ENCODE measurements around the gene ZNF212. TPM values are rescaled to one million over a fixed set of nuclear protein-coding genes. Genes with fewer than 3 reads are reported as not detected.

ZNF212 gene
- total RNA-seq, 4 donors from 2014 or later = 4.8 to 8.8 (median 7.4) TPM

- WGBS = 92% methylated on average over 6 of the region's 6 CpGs
- Histone ChIP-seq H3K27ac (replicated peaks in 1 of 4) (no peak overlapping the region), H3K4me3 (no peak overlapping the region), H3K9me3 (no peaks in the 10 kb centered on the region), H3K27me3 (no peaks in the 10 kb centered on the region), H3K36me3 (peaks cover 45 to 66% (median 64%) of the 10 kb centered on the region in 4 donors), H3K4me1 (peaks cover 22 to 34% (median 30%) of the 10 kb centered on the region in 4 donors)
- TF ChIP-seq POLR2A (IDR thresholded peaks at IDR 0.05; ENCODE audit: low read depth) (no peak), EP300 (IDR thresholded peaks at IDR 0.05) (no peak), POLR2AphosphoS5 (IDR thresholded peaks at IDR 0.05) (no peak), CTCF (IDR thresholded peaks at IDR 0.05) (no peak)
- intact Hi-C loops (cut with DNase I) = loop anchor here (5.0 kb wide), 1 partner anchor 52 kb away; the partner anchor contains the start of gene ZNF398
- DNase-seq (ENCODE audit: extremely low spot score) = no peak
These were observed 40.0 kb upstream of the ZNF212 start for GRCh38 chr7:149199234-149199995.

DNA sequence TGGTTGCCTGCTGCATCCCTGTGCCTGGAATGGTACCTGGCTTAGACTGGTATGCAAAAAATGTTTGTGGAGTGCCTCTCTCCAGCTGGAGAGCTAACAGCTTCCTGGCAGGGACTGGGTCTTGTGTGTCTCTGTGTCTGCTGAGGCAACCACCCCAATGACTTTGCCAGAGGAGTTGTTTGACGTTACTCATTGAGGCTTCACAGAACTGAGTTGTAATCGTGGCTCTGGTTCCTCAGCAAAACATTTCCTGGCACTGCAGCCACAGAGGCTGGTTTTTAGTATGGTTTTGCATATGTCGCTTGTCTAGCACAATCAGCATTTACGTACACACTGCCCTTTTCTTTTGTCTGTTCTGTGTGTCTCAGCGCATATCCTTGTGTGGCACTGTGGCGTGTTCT is 36.6 kb upstream of the ZNF212 start:
- TF ChIP-seq POLR2AphosphoS5 (IDR thresholded peaks at IDR 0.05) = no peak
- TF ChIP-seq CTCF (IDR thresholded peaks at IDR 0.05) = no peak
- TF ChIP-seq POLR2A (IDR thresholded peaks at IDR 0.05; ENCODE audit: low read depth) = no peak
- TF ChIP-seq EP300 (IDR thresholded peaks at IDR 0.05) = no peak
- Histone ChIP-seq H3K27ac (replicated peaks in 1 of 4) (no peak overlapping the region), H3K4me3 (no peak overlapping the region), H3K9me3 (no peaks in the 10 kb centered on the region), H3K27me3 (no peaks in the 10 kb centered on the region), H3K4me1 (peaks cover 2 to 11% (median 6%) of the 10 kb centered on the region in 4 donors), H3K36me3 (peaks cover 56 to 100% (median 93%) of the 10 kb centered on the region in 4 donors)
- intact Hi-C loops (cut with DNase I) = no loop called here
- 100% methylated on average over 5 of the region's 6 CpGs for WGBS
- no peak for DNase-seq (ENCODE audit: extremely low spot score)

DNA sequence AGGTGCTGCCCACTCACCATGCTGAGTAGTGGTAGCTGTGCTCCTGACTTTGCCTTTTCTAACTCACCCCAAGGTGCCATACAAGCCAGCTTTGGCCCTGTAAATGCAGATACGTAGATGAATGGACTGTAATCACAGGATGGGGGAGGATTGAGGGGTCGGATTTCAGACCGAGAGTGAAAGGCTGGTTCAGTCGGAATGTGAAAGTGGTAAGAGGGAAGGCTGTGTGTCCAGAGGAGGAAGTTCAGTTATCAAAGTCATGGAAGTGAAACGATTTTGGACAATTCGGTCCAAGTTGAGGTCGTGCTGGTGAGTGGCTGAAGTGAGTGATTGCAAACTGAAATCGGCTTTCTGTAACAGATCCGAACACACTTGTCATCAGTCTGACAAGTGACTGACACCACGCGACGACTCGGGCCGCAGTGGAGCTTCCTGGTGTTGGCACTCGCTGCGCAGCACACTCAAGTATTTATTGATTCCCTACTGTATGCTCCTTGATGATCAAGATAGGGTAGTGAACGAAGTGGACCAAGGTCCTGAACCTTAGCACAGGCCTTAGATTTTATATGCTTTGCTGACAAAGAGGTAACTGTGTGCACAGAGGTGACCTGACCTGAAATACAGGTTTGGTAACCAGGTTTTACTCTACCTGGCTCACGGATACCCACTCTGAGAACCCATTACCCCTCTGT is 33.6 kb upstream of the ZNF212 start:
- Histone ChIP-seq H3K27me3 (no peaks in the 10 kb centered on the region), H3K4me3 (no peak overlapping the region), H3K4me1 (peaks cover 0 to 3% (median 1%) of the 10 kb centered on the region in 4 donors), H3K27ac (replicated peaks in 1 of 4) (no peak overlapping the region), H3K36me3 (peaks cover 57 to 100% (median 94%) of the 10 kb centered on the region in 4 donors), H3K9me3 (no peaks in the 10 kb centered on the region)
- no peak for DNase-seq (ENCODE audit: extremely low spot score)
- intact Hi-C loops (cut with DNase I) = no loop called here
- 85% methylated on average over 18 of the region's 18 CpGs for WGBS
- TF ChIP-seq CTCF (IDR thresholded peaks at IDR 0.05) (no peak), POLR2A (IDR thresholded peaks at IDR 0.05; ENCODE audit: low read depth) (no peak), EP300 (IDR thresholded peaks at IDR 0.05) (no peak), POLR2AphosphoS5 (IDR thresholded peaks at IDR 0.05) (no peak)

DNA sequence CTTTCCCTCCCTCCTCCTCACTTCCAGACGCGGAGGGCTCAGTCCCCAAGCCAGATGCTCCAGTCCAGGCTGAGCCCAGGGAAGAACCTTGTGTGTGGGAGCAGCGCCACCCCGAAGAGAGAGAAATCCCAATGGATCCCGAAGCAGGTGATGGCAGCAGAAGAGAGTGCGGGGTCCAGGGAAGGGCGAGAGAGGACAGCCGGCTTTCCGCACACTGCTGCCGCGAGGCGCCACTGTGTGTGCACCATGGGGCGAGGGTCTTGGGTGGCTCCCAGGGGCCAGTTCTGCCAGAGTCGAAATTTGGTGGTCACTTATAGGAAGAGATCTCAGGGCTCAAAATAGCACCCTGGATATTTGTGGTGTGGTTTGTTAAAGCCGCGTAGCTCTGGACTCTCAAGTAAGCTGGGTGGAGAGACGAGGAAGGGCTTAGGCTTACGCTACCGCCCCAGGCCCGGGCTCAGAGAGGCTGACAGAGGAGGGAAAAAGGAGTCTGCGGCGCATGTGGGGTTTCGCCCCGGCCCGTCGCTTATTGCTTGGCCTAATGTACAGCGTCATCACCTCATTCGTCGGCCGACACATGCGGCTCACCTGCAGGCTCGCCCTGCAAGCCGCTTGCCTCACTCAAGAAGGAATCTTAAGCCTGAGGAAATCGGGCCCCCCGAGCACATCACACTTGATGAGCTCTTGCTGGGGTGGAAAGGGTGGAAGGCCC is 32.0 kb upstream of the ZNF212 start:
- Histone ChIP-seq H3K27me3 (no peaks in the 10 kb centered on the region), H3K4me1 (peaks cover 0 to 3% (median 1%) of the 10 kb centered on the region in 4 donors), H3K27ac (replicated peaks in 1 of 4) (no peak overlapping the region), H3K9me3 (no peaks in the 10 kb centered on the region), H3K4me3 (no peak overlapping the region), H3K36me3 (peaks cover 62 to 100% (median 94%) of the 10 kb centered on the region in 4 donors)
- intact Hi-C loops (cut with DNase I) = no loop called here
- TF ChIP-seq POLR2AphosphoS5 (IDR thresholded peaks at IDR 0.05) = no peak
- TF ChIP-seq EP300 (IDR thresholded peaks at IDR 0.05) = no peak
- TF ChIP-seq CTCF (IDR thresholded peaks at IDR 0.05) = no peak
- no peak for TF ChIP-seq POLR2A (IDR thresholded peaks at IDR 0.05; ENCODE audit: low read depth)
- WGBS = 88% methylated on average over 31 of the region's 35 CpGs
- DNase-seq (ENCODE audit: extremely low spot score) = no peak
